ENCODE measurements around the gene PPM1M. TPM values are rescaled to one million over a fixed set of nuclear protein-coding genes. Genes with fewer than 3 reads are reported as not detected.
A peak's percentile ranks its signal among the peaks of the same experiment; 100 is the strongest.

Gene PPM1M
- total RNA-seq, 1 donor from 2014 or later, result 44.6 TPM

DNA sequence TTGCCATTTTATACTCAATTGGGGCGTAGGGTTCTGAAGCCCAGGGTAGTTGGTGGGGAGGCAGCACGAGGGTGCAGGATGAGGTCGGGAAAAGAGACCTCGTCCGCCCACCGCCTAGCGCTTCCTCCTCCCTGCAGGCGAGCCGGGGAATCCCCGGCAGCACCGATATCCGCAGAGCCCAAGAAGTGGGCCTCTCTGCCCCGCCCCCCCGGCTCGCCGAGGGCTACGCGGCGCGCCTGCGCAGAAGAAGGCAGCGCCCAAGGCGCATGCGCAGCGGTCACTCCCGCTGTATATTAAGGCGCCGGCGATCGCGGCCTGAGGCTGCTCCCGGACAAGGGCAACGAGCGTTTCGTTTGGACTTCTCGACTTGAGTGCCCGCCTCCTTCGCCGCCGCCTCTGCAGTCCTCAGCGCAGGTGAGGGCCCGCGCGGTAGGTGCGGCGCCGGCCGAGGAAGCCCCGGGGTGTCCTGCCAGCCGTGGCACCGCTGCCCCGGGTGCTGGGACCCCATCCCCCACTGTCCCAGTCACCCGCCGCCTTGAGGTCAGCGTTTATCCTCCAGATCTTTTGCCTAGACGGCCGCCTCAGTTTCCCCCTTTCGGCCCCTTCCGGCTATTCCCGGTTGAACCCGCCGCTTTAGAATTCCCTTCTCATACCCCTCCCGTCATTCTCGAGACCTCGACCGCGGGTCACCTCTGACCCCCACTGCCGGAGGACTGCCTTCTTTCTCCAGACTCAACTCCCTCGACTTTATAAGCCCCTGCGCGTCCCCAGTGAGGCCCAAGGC, 47.5 kb upstream of the PPM1M start, which contains the start of gene ALAS1:
ALAS1 (plus strand) TSS at position 319 of the 784 bp plus-strand sequence. CDS start 1,082 bp downstream, outside the sequence.
- CTCF ChIA-PET, result interaction anchor here (1.5 kb wide), 1 partner anchor 141 kb away, joined by 3 read pairs; no protein-coding TSS in a partner anchor
- H3K9me3 Mint-ChIP-seq, result no peaks in the 10 kb centered on the region

DNA sequence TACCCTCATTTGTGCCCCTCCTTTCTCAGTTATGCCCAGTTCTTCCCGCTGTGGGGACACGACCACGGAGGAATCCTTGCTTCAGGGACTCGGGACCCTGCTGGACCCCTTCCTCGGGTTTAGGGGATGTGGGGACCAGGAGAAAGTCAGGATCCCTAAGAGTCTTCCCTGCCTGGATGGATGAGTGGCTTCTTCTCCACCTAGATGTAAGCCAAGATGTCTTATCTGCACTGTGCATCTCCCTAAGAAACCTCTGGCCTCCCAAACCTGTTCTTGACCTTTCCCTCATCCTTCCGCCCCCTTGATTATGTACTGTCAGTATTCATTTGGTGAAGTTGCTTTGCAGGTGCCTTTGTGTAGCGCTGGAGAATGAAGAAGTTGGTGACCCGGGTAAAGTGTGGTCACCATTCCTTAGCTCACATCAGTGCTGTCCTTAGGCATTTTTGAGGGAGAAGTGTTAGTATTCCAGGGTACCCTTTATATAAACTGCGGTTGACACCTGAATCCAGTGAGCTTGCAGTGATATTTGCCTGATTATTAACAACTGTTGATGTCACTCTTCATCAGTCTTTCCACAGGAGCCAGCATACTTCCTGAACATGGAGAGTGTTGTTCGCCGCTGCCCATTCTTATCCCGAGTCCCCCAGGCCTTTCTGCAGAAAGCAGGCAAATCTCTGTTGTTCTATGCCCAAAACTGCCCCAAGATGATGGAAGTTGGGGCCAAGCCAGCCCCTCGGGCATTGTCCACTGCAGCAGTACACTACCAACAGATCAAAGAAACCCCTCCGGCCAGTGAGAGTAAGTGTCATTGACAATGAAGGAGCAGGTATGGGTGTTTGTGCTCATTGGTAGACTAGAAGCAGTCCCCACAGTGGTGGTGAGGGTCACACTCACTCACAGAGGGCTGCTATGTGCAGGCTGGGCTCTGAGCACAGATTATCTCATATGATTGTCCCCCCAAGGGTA, 46.6 kb upstream of the PPM1M start:
- CTCF ChIA-PET, result no interaction called here
- TF ChIP-seq, protein P1, sequence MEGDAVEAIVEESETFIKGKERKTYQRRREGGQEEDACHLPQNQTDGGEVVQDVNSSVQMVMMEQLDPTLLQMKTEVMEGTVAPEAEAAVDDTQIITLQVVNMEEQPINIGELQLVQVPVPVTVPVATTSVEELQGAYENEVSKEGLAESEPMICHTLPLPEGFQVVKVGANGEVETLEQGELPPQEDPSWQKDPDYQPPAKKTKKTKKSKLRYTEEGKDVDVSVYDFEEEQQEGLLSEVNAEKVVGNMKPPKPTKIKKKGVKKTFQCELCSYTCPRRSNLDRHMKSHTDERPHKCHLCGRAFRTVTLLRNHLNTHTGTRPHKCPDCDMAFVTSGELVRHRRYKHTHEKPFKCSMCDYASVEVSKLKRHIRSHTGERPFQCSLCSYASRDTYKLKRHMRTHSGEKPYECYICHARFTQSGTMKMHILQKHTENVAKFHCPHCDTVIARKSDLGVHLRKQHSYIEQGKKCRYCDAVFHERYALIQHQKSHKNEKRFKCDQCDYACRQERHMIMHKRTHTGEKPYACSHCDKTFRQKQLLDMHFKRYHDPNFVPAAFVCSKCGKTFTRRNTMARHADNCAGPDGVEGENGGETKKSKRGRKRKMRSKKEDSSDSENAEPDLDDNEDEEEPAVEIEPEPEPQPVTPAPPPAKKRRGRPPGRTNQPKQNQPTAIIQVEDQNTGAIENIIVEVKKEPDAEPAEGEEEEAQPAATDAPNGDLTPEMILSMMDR (IDR thresholded peaks at IDR 0.05), result no peak

More for the DNA sequence above, 47.5 kb upstream of the PPM1M start, which contains the start of gene ALAS1:
- TF ChIP-seq, protein P1 (IDR thresholded peaks at IDR 0.05), result no peak
- Mint-ChIP-seq H3K27me3 (no peaks in the 10 kb centered on the region), H3K27ac (peak within 1 kb of the TSS; percentile 87), H3K4me1 (peaks cover 38% of the 10 kb centered on the region), H3K4me3 (peak within 1 kb of the TSS; percentile 97), H3K36me3 (ENCODE audit: low read depth) (peaks cover 34% of the 10 kb centered on the region)
- intact Hi-C loops (cut with micrococcal nuclease), result loop anchor here (1.0 to 2.0 kb wide), 3 partner anchors 27 to 141 kb away; partner anchors contain the start of genes DUSP7, POC1A and TLR9
- DNase-seq, result peak; percentile 98
- ATAC-seq (ENCODE audit: low read depth), result peak; percentile 96
- POLR2A ChIA-PET, result interaction anchor here (0.6 to 2.0 kb wide), 5 partner anchors 22 to 202 kb away, joined by 3 to 8 read pairs (median 3); partner anchors contain the start of genes POC1A, RPL29 and TLR9

DNA sequence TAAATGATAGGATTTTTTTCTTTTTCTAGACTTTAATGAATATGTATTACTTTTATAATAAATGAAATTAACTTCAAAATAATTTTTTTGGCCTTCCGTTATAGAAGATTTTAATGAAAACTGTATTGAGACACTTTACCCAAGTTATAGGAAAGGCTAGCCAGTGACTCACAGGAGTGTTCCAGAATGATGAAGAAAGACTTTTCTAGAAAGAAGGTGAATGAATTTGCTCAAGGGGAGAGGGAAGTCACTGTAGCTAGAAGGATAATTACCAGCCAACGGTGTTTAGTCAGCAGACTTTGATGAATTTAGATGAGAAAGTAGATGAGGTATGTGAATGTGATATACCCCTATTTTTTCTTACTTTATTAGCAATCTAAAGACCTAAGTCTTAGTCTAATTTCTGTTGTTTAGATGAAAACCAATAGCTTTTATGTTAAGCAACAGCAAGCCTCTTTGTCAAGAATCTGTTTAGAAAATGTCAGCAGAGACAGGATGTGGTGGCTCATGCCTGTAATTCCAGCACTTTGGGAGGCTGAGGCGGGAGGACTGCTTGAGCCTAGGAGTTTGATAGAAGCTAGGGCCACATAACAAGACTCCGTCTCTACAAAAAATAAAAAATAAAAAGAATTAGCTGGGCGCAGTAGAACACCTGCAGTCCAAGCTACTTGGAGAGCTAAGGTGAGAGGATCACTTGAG, 44.4 kb upstream of the PPM1M start:
- intact Hi-C loops (cut with micrococcal nuclease), result no loop called here
- Mint-ChIP-seq H3K4me1 (peaks cover 38% of the 10 kb centered on the region), H3K4me3 (no peak overlapping the region), H3K27me3 (no peaks in the 10 kb centered on the region), H3K36me3 (ENCODE audit: low read depth) (peaks cover 65% of the 10 kb centered on the region), H3K27ac (no peak overlapping the region), H3K9me3 (no peaks in the 10 kb centered on the region)
- DNase-seq, result no peak
- POLR2A ChIA-PET, result interaction anchor here (0.6 to 1.2 kb wide), 3 partner anchors 8 to 204 kb away, joined by 3 to 5 read pairs (median 3); partner anchors contain the start of gene POC1A
- CTCF ChIA-PET, result no interaction called here
- ATAC-seq (ENCODE audit: low read depth), result no peak
- TF ChIP-seq, protein P1 (IDR thresholded peaks at IDR 0.05), result no peak

More for the DNA sequence above, 46.6 kb upstream of the PPM1M start:
- intact Hi-C loops (cut with micrococcal nuclease), result loop anchor here (1.0 to 2.0 kb wide), 2 partner anchors 26 to 142 kb away; partner anchors contain the start of genes DUSP7 and TLR9
- POLR2A ChIA-PET, result no interaction called here
- H3K4me3 Mint-ChIP-seq, result peak overlapping the region; percentile 97
- peaks cover 43% of the 10 kb centered on the region for H3K36me3 Mint-ChIP-seq (ENCODE audit: low read depth)
- peak overlapping the region; percentile 82 for H3K27ac Mint-ChIP-seq
- DNase-seq (no peak), ATAC-seq (ENCODE audit: low read depth) (no peak)
- no peaks in the 10 kb centered on the region for H3K27me3 Mint-ChIP-seq
- peaks cover 38% of the 10 kb centered on the region for H3K4me1 Mint-ChIP-seq
- H3K9me3 Mint-ChIP-seq, result no peaks in the 10 kb centered on the region

DNA sequence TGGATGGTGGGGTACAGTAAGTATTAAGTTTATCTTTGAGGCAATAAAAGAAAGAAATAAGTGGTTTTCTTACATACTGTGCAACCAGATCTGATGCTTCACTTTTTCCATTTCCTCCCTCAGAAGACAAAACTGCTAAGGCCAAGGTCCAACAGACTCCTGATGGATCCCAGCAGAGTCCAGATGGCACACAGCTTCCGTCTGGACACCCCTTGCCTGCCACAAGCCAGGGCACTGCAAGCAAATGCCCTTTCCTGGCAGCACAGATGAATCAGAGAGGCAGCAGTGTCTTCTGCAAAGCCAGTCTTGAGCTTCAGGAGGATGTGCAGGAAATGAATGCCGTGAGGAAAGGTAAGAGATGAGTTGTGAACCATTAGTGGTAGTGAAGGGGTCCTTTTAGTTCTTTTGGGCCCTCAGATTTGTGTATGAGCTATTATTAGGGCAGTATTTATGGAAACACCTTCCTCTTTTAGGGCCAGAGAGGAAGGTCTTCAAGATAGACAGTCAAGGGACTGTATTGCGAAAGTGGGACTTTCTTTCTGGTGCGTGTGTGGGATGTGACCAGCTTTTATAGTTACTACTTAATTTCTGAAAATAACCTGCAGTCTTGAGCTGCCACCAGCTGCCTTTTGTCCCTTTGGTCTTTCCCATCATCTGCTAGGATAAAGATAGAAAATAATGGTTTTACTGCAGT, 43.0 kb upstream of the PPM1M start:
- no peak overlapping the region for H3K27ac Mint-ChIP-seq

More for the DNA sequence above, 43.0 kb upstream of the PPM1M start:
- H3K9me3 Mint-ChIP-seq, result no peaks in the 10 kb centered on the region
- no peak overlapping the region for H3K4me3 Mint-ChIP-seq
- TF ChIP-seq, protein P1 (IDR thresholded peaks at IDR 0.05), result no peak
- CTCF ChIA-PET, result no interaction called here
- POLR2A ChIA-PET, result no interaction called here
- intact Hi-C loops (cut with micrococcal nuclease), result no loop called here
- DNase-seq, result no peak
- ATAC-seq (ENCODE audit: low read depth), result no peak
- peaks cover 32% of the 10 kb centered on the region for H3K4me1 Mint-ChIP-seq
- peaks cover 78% of the 10 kb centered on the region for H3K36me3 Mint-ChIP-seq (ENCODE audit: low read depth)
- H3K27me3 Mint-ChIP-seq, result no peaks in the 10 kb centered on the region

Data from activated B cell treated with CpG ODN at 0.5 μM for 24 hours (primary cell).